RPMI8226 (cell line): ENCODE measurements around the gene PLTP.
A peak's percentile ranks its signal among the peaks of the same experiment; 100 is the strongest.
"Not testable (repeated sequence)": the region's sequence is repeated elsewhere in the genome, so short reads cannot be mapped to it uniquely, and the experiment has no call there.

Experiments used
- DNase-seq: peaks from one replicate; pipeline ENCODE4 v3.0.0-alpha.2; 2015

Gene PLTP

GRCh38 chr20:45896641-45897161, 15.3 kb downstream of the PLTP start:
- DNase-seq, result no peak

GRCh38 chr20:45894797-45895196, 17.2 kb downstream of the PLTP start:
- no peak for DNase-seq

GRCh38 chr20:45893831-45894230, 18.1 kb downstream of the PLTP start:
- no peak for DNase-seq

- DNase-seq, result no peak
Measured at GRCh38 chr20:45892828-45893500, 19.0 kb downstream of the PLTP start.

GRCh38 chr20:45892049-45892825, 19.7 kb downstream of the PLTP start:
- DNase-seq, result no peak

- DNase-seq, result peak; percentile 90
Measured at GRCh38 chr20:45890985-45891983, 20.7 kb downstream of the PLTP start, which contains the start of the genes CTSA and NEURL2. CTSA (plus strand) TSS chr20:45891335; CDS start chr20:45891569, 234 bp downstream. NEURL2 (minus strand) TSS chr20:45891208; CDS start chr20:45890991, 217 bp downstream.

GRCh38 chr20:45890077-45890984, 21.6 kb downstream of the PLTP start:
- DNase-seq, result peak; percentile 47

- no peak for DNase-seq
Measured at GRCh38 chr20:45888681-45889080, 23.3 kb downstream of the PLTP start.

GRCh38 chr20:45887346-45887715, 24.6 kb downstream of the PLTP start, which contains the start of gene SPATA25:
SPATA25 (minus strand) TSS chr20:45887622; CDS start chr20:45887590, 32 bp downstream.
- DNase-seq, result no peak

GRCh38 chr20:45886590-45887345, 25.2 kb downstream of the PLTP start:
- no peak for DNase-seq

GRCh38 chr20:45883100-45883469, 28.9 kb downstream of the PLTP start:
- no peak for DNase-seq

- no peak for DNase-seq
Measured at GRCh38 chr20:45882469-45883099, 29.4 kb downstream of the PLTP start.

GRCh38 chr20:45880988-45881788, 30.8 kb downstream of the PLTP start, which contains the start of gene ZSWIM1:
ZSWIM1 (plus strand) TSS chr20:45881227; CDS start chr20:45882593, 1,366 bp downstream.
- peak; percentile 99 for DNase-seq

GRCh38 chr20:45878076-45878761, 33.7 kb downstream of the PLTP start:
- no peak for DNase-seq

GRCh38 chr20:45874576-45874975, 37.4 kb downstream of the PLTP start:
- DNase-seq, result no peak

- DNase-seq, result not testable (repeated sequence)
Measured at GRCh38 chr20:45874104-45874481, 37.9 kb downstream of the PLTP start.

- DNase-seq, result no peak
Measured at GRCh38 chr20:45873409-45874103, 38.4 kb downstream of the PLTP start.

- no peak for DNase-seq
Measured at GRCh38 chr20:45872626-45873025, 39.3 kb downstream of the PLTP start.
